ENCODE data around the gene HEXA. TPM values are rescaled to one million over a fixed set of nuclear protein-coding genes. Genes with fewer than 3 reads are reported as not detected.

The HEXA gene
- polyA plus RNA-seq, 1 donor (not counting 4 experiments of a cell fraction or from before 2014, with no cell fraction given) = 53.5 TPM

GRCh38 chr15:72345280-72345679 is 30.5 kb downstream of the HEXA start:
- dilution Hi-C loops (cut with MboI; ENCODE audit: extremely low pct_ligation_motif_present, low sequenced_read_pairs) = no loop called here
- Histone ChIP-seq H3K9me1 (ENCODE audit: control insufficient read depth, extremely low read depth, insufficient read depth, low read length) (no peaks in the 10 kb centered on the region), H2AFZ (ENCODE audit: control insufficient read depth, low read length) (no peak overlapping the region), H4K20me1 (ENCODE audit: control insufficient read depth, extremely low read depth, insufficient read depth, low read length) (no peaks in the 10 kb centered on the region), H3K4me2 (ENCODE audit: control insufficient read depth, extremely low read depth, insufficient read depth, low read depth, low read length) (no peak overlapping the region), H3K9me3 (ENCODE audit: control insufficient read depth, low read depth, low read length) (no peaks in the 10 kb centered on the region), H3K79me2 (ENCODE audit: control insufficient read depth, insufficient read depth, low read length) (no peaks in the 10 kb centered on the region), H3K4me1 (ENCODE audit: control insufficient read depth, extremely low read depth, insufficient read depth, low read length) (no peaks in the 10 kb centered on the region), H3K27ac (ENCODE audit: control insufficient read depth, insufficient read depth, low read length) (no peak overlapping the region), H3K27me3 (ENCODE audit: control insufficient read depth, extremely low read depth, insufficient read depth, low read length) (no peaks in the 10 kb centered on the region), H3K4me3 (ENCODE audit: control insufficient read depth in 2 of 3, extremely low read depth in 1 of 3, insufficient read depth in 2 of 3, low read depth in 1 of 3, low read length in 3 of 3) (no peak overlapping the region), H3K9ac (ENCODE audit: control insufficient read depth, extremely low read depth, insufficient read depth, low read length) (no peak overlapping the region), H3K36me3 (ENCODE audit: control insufficient read depth in 2 of 2, extremely low read depth in 1 of 2, insufficient read depth in 2 of 2, low read length in 2 of 2) (peaks cover 9 to 19% of the 10 kb centered on the region in 2 experiments)
- no peak for TF ChIP-seq CTCF (optimal IDR thresholded peaks at IDR 0.05 in 1 of 3, IDR thresholded peaks at IDR 0.05 in 1 of 3, conservative IDR thresholded peaks at IDR 0.05 in 1 of 3; ENCODE audit: extremely low read depth in 1 of 3, insufficient read depth in 2 of 3, low read length in 3 of 3)
- no peak for TF ChIP-seq EZH2 (IDR thresholded peaks at IDR 0.05; ENCODE audit: low read length)
- no peak for FAIRE-seq
- DNase-seq (ENCODE audit: low read depth, low spot score) = no peak

GRCh38 chr15:72344602-72345001 is 31.2 kb downstream of the HEXA start:
- dilution Hi-C loops (cut with MboI; ENCODE audit: extremely low pct_ligation_motif_present, low sequenced_read_pairs) = no loop called here
- peaks cover 8 to 17% of the 10 kb centered on the region in 2 experiments for H3K36me3 ChIP-seq (ENCODE audit: control insufficient read depth in 2 of 2, extremely low read depth in 1 of 2, insufficient read depth in 2 of 2, low read length in 2 of 2)
- FAIRE-seq (no peak), DNase-seq (ENCODE audit: low read depth, low spot score) (no peak)
- H3K4me1 ChIP-seq (ENCODE audit: control insufficient read depth, extremely low read depth, insufficient read depth, low read length) = no peaks in the 10 kb centered on the region
- H3K9ac ChIP-seq (ENCODE audit: control insufficient read depth, extremely low read depth, insufficient read depth, low read length) = no peak overlapping the region
- H3K9me1 ChIP-seq (ENCODE audit: control insufficient read depth, extremely low read depth, insufficient read depth, low read length) = no peaks in the 10 kb centered on the region
- H3K27ac ChIP-seq (ENCODE audit: control insufficient read depth, insufficient read depth, low read length) = no peak overlapping the region
- H4K20me1 ChIP-seq (ENCODE audit: control insufficient read depth, extremely low read depth, insufficient read depth, low read length) = no peaks in the 10 kb centered on the region
- no peaks in the 10 kb centered on the region for H3K27me3 ChIP-seq (ENCODE audit: control insufficient read depth, extremely low read depth, insufficient read depth, low read length)
- TF ChIP-seq CTCF (optimal IDR thresholded peaks at IDR 0.05 in 1 of 3, IDR thresholded peaks at IDR 0.05 in 1 of 3, conservative IDR thresholded peaks at IDR 0.05 in 1 of 3; ENCODE audit: extremely low read depth in 1 of 3, insufficient read depth in 2 of 3, low read length in 3 of 3) = no peak
- no peak for TF ChIP-seq EZH2 (IDR thresholded peaks at IDR 0.05; ENCODE audit: low read length)
- no peak overlapping the region for H2AFZ ChIP-seq (ENCODE audit: control insufficient read depth, low read length)
- H3K4me3 ChIP-seq (ENCODE audit: control insufficient read depth in 2 of 3, extremely low read depth in 1 of 3, insufficient read depth in 2 of 3, low read depth in 1 of 3, low read length in 3 of 3) = no peak overlapping the region
- no peaks in the 10 kb centered on the region for H3K9me3 ChIP-seq (ENCODE audit: control insufficient read depth, low read depth, low read length)
- H3K4me2 ChIP-seq (ENCODE audit: control insufficient read depth, extremely low read depth, insufficient read depth, low read depth, low read length) = no peak overlapping the region
- H3K79me2 ChIP-seq (ENCODE audit: control insufficient read depth, insufficient read depth, low read length) = no peaks in the 10 kb centered on the region

Data from keratinocyte (primary cell).